Activated CD4-positive, alpha-beta T cell treated with anti-CD3 and anti-CD28 coated beads, Interleukin-2, amount 10 ng/mL, durations not matched to agents 24 days and 14 days (primary cell): Measurements from ENCODE around the gene PLCL1. TPM values are rescaled to one million over a fixed set of nuclear protein-coding genes. Genes with fewer than 3 reads are reported as not detected.

Source experiments
- DNase-seq: peaks from one replicate; pipeline ENCODE4 v3.0.0; 2022
- H3K27ac Mint-ChIP-seq: one replicate; pipeline ENCODE4 v1.8.0; 2022; ENCODE audit warnings: mild to moderate bottlenecking, mixed read lengths
- H3K27me3 Mint-ChIP-seq: one replicate; pipeline ENCODE4 v1.8.0; 2022; ENCODE audit warnings: mixed read lengths
- H3K36me3 Mint-ChIP-seq: one replicate; pipeline ENCODE4 v1.8.0; 2022; ENCODE audit warnings: low read depth, mild to moderate bottlenecking, mixed read lengths
- H3K4me1 Mint-ChIP-seq: one replicate; pipeline ENCODE4 v1.8.0; 2021; ENCODE audit warnings: mixed read lengths
- H3K4me3 Mint-ChIP-seq: one replicate; pipeline ENCODE4 v1.8.0; 2022; ENCODE audit warnings: mild to moderate bottlenecking, moderate library complexity, mixed read lengths
- H3K9me3 Mint-ChIP-seq: one replicate; pipeline ENCODE4 v1.8.0; 2021; ENCODE audit warnings: mixed read lengths
- intact Hi-C: fragments of 100-400 bp; cut with micrococcal nuclease; formaldehyde crosslinking; loops from one replicate; pipeline ENCODE4 v1.15.1; 2023
- total RNA-seq: library from RNA; stranded (reverse); gene quantifications from 2 replicates; pipeline ENCODE4 v1.2.3, GENCODE V29; 2022

The PLCL1 gene
- total RNA-seq, 1 donor from 2014 or later, result 0.63 TPM

DNA sequence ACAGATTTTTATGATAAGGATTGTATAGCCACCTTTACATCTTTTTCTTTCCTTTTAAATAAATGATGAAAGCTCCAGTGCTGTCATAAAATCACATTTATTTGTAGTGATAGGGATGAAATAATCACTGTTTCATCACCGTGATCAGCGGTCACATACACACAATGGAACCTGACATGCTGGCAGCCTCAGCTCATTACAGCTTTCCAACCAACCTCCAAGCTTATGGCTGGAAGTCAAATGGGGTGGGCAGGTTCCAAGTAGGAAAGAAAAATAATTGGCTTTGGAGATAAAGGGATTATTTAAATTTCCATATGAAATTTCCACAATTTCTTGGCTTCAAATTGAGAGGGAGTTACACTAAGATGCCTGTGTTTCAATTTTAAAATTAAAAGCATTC lies 251.3 kb downstream of the PLCL1 start:
- no peaks in the 10 kb centered on the region for H3K9me3 Mint-ChIP-seq
- H3K27me3 Mint-ChIP-seq, result no peaks in the 10 kb centered on the region
- intact Hi-C loops, result no loop called here
- H3K4me1 Mint-ChIP-seq, result no peaks in the 10 kb centered on the region
- H3K36me3 Mint-ChIP-seq, result no peaks in the 10 kb centered on the region
- no peak for DNase-seq
- H3K27ac Mint-ChIP-seq, result no peak overlapping the region
- H3K4me3 Mint-ChIP-seq, result no peak overlapping the region

DNA sequence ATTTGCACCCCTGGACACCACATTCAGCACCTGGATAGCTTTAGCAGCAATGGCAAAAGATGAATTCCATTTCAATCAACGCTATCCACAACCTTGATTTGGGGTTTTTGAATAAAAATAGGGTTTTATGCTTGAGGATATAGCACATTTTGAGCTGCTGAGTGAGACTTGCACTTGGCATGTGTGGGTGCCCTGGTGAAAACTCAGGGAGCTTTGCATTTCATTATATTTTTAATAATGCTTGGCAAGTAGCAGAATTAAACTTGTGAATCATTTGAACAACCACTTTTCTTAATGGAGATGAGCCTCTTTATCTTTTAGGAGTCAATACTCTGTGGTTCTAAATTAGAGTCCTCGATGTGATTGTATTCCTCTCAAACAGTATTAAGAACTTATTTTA lies 252.4 kb downstream of the PLCL1 start:
- H3K4me1 Mint-ChIP-seq, result no peaks in the 10 kb centered on the region
- H3K4me3 Mint-ChIP-seq, result no peak overlapping the region
- H3K9me3 Mint-ChIP-seq, result no peaks in the 10 kb centered on the region
- intact Hi-C loops, result no loop called here
- no peaks in the 10 kb centered on the region for H3K27me3 Mint-ChIP-seq
- no peaks in the 10 kb centered on the region for H3K36me3 Mint-ChIP-seq
- DNase-seq, result no peak
- H3K27ac Mint-ChIP-seq, result no peak overlapping the region

DNA sequence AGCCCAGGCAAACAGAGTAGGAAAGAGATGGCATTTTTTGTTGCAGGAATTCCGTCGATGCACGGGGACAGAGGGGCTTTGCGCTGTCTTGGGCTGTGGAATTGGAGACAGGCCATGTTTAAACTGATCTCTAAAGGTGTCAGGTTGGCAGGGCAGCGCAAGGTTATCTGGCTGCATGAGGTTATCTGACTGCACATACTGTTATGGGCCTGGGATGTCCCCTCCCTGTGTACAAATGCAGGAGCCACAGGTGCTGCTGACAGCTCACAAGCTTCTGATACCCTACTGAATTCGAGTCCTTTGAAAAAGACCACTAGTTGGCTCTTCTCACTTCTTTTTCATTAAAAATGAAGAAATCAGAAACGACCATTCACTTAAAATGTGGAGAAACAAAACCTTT lies 255.4 kb downstream of the PLCL1 start:
- H3K4me1 Mint-ChIP-seq, result no peaks in the 10 kb centered on the region
- intact Hi-C loops, result no loop called here
- no peaks in the 10 kb centered on the region for H3K36me3 Mint-ChIP-seq
- no peaks in the 10 kb centered on the region for H3K9me3 Mint-ChIP-seq
- no peaks in the 10 kb centered on the region for H3K27me3 Mint-ChIP-seq
- no peak overlapping the region for H3K27ac Mint-ChIP-seq
- DNase-seq, result no peak
- no peak overlapping the region for H3K4me3 Mint-ChIP-seq

DNA sequence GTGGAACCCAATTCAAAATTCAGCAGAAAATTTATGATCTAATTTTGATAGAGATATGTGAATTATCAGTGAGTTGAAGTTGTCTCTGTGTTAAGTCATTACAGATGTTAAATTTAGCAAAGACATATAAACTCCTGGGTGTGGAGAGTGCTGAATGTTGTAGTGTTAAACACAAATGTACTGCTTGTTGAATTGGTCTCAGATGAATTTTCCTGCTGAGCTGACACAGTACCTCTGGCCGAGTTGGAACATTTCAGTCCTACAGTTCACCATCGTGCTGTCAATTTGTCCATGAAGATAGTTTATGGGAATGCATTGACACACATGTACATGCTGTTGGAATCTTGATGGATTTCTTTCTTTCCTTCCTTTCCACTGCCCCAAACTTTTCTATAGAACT lies 255.9 kb downstream of the PLCL1 start:
- intact Hi-C loops, result no loop called here
- no peak overlapping the region for H3K27ac Mint-ChIP-seq
- H3K9me3 Mint-ChIP-seq, result no peaks in the 10 kb centered on the region
- no peak overlapping the region for H3K4me3 Mint-ChIP-seq
- DNase-seq, result no peak
- no peaks in the 10 kb centered on the region for H3K36me3 Mint-ChIP-seq
- H3K27me3 Mint-ChIP-seq, result no peaks in the 10 kb centered on the region
- H3K4me1 Mint-ChIP-seq, result no peaks in the 10 kb centered on the region

DNA sequence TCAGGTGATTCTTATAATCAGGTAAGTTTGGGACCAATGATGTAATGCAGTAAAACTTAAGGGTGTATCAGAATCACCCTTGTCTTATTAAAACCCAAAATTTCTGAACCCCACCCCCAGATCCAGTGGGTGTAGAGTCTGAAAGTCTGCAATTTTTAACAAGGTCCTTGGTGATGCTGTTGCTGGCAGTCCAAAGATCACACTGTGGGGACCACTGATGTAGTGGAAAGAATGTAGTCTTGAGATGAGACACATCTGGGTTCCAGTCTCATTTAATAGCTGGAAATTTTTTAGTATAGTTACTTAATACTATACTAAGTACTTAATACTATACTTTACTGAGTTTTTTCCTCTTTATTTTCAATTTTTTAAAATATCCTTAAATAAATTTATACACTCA lies 258.4 kb downstream of the PLCL1 start:
- intact Hi-C loops, result no loop called here
- H3K4me1 Mint-ChIP-seq, result no peaks in the 10 kb centered on the region
- no peak overlapping the region for H3K4me3 Mint-ChIP-seq
- no peaks in the 10 kb centered on the region for H3K9me3 Mint-ChIP-seq
- no peaks in the 10 kb centered on the region for H3K36me3 Mint-ChIP-seq
- no peak for DNase-seq
- H3K27ac Mint-ChIP-seq, result no peak overlapping the region
- peaks cover 1% of the 10 kb centered on the region for H3K27me3 Mint-ChIP-seq

DNA sequence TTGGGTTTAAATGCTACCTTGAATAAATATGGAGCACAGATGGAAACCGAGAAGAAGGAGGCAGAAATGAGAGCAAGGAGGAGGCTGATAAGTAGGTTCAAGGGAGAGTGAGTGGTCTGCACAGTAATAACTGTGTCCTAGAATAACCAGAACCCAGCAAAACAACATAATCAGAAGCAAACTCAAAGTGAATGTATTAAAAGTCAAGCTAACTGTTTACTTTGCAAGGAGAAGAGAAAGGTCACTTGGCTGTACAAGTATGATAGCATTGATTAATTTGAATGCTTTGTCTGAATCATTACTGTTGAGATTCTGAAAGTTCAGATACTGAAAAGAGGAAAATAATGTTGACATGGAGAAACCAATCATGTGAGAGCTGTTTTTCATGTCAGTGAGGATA lies 258.8 kb downstream of the PLCL1 start:
- Mint-ChIP-seq H3K4me3 (no peak overlapping the region), H3K27me3 (peaks cover 1% of the 10 kb centered on the region), H3K4me1 (no peaks in the 10 kb centered on the region), H3K27ac (no peak overlapping the region), H3K36me3 (no peaks in the 10 kb centered on the region), H3K9me3 (no peaks in the 10 kb centered on the region)
- DNase-seq, result no peak
- intact Hi-C loops, result no loop called here

DNA sequence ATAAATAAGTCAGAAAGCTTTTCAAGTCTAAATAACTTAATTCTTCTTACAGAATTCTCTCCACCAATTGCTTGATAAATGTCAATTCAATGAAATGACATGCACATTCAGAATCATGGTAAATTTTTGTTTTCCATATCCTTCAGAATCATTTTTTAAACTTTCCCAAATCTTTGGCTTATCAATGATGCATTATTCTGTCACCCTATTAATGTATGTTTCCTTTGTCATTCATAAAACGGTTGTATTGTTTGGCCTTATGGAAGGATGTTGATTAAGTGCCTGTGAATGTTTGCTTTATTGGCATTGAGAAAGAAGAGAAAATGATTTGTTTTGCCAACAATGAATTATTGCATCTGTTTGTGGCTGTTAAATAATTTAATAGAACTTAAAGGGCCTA lies 260.9 kb downstream of the PLCL1 start:
- H3K36me3 Mint-ChIP-seq, result no peaks in the 10 kb centered on the region
- H3K27ac Mint-ChIP-seq, result no peak overlapping the region
- no peaks in the 10 kb centered on the region for H3K4me1 Mint-ChIP-seq
- no peak for DNase-seq
- no peaks in the 10 kb centered on the region for H3K9me3 Mint-ChIP-seq
- H3K27me3 Mint-ChIP-seq, result peaks cover 1% of the 10 kb centered on the region
- intact Hi-C loops, result no loop called here
- no peak overlapping the region for H3K4me3 Mint-ChIP-seq

DNA sequence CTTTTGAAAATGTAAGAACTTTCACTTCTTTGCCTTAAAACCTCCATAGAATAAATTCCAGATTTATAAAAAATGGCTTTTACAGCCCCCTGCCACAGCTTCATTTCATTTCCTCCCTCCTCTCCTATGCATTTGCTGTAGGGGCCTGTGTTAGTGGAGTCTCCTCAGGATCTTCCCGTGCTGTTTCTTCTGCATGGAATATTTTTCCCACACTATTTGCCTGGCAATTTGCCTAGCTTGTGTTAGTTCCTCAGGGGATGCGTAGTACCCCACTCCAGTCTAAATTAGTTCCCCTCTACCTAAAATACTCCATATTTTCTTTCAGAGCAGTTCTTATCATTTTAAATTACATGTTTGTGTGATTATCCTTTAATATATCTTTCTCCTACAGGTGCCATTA lies 262.2 kb downstream of the PLCL1 start:
- H3K4me3 Mint-ChIP-seq, result no peak overlapping the region
- no peak for DNase-seq
- intact Hi-C loops, result no loop called here
- no peaks in the 10 kb centered on the region for H3K9me3 Mint-ChIP-seq
- H3K27me3 Mint-ChIP-seq, result peaks cover 1% of the 10 kb centered on the region
- no peaks in the 10 kb centered on the region for H3K36me3 Mint-ChIP-seq
- H3K27ac Mint-ChIP-seq, result no peak overlapping the region
- no peaks in the 10 kb centered on the region for H3K4me1 Mint-ChIP-seq

DNA sequence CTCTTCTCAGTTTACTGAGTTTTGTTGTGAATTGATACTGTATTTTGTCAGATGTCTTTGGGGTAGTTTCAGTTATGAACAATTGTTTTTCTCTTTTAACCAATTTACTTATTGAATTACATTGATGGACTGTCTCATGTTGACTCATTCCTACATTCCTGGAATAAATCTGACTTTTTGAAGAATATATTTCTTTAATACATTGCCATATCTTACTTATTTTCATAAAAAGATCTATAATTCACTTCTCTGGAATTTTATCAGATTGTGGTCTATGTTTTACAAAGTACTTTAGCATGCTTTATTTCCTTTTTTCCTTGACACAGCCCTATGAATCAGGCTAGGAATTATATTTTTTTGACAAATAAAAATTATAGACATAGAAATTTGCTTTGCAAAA lies 268.3 kb downstream of the PLCL1 start:
- Mint-ChIP-seq H3K27me3 (no peaks in the 10 kb centered on the region), H3K9me3 (no peaks in the 10 kb centered on the region), H3K4me1 (peaks cover 2% of the 10 kb centered on the region), H3K27ac (no peak overlapping the region), H3K4me3 (no peak overlapping the region), H3K36me3 (no peaks in the 10 kb centered on the region)
- intact Hi-C loops, result no loop called here
- no peak for DNase-seq

DNA sequence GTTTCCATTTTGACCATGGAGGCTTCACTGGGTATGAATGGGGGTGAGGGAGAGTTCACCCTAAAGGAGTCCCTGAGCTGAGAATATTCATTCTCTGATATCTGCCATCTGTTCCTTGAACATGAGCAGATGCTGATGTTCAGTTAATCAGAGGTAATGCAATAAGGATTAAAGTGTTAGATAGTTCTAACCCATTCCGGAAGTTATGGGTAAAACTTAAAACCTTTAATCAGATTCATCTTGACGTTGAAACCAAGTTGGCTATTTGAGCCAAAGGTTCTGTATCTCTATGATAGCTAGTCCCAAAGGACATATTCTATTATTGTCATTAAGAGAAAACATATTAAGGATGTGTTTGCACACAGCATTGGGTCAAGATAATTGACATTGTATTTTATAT lies 268.9 kb downstream of the PLCL1 start:
- no peak overlapping the region for H3K27ac Mint-ChIP-seq
- peaks cover 2% of the 10 kb centered on the region for H3K4me1 Mint-ChIP-seq
- no peaks in the 10 kb centered on the region for H3K27me3 Mint-ChIP-seq
- no peak for DNase-seq
- H3K4me3 Mint-ChIP-seq, result no peak overlapping the region
- no peaks in the 10 kb centered on the region for H3K36me3 Mint-ChIP-seq
- intact Hi-C loops, result no loop called here
- H3K9me3 Mint-ChIP-seq, result no peaks in the 10 kb centered on the region

DNA sequence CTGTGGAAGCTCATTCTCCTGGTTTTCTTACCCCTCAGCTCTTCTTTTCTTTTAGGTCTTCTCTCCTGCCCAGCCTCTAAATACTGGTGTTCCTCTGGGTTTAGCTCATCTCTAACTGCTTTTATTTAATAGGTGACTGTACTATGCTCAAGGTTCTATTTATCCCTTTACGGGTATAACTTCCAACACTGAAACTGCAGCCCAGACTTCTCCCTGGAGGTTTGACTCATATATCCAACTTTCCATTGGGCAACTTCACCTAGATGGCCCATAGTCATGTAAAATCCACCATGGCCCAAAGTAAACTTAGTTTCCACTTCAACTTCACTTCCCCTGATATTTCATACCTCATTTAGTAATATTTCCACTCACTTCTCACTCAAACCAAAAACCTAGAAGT lies 273.1 kb downstream of the PLCL1 start:
- H3K4me3 Mint-ChIP-seq, result no peak overlapping the region
- H3K36me3 Mint-ChIP-seq, result no peaks in the 10 kb centered on the region
- no peak for DNase-seq
- H3K27ac Mint-ChIP-seq, result no peak overlapping the region
- H3K27me3 Mint-ChIP-seq, result no peaks in the 10 kb centered on the region
- no peaks in the 10 kb centered on the region for H3K9me3 Mint-ChIP-seq
- intact Hi-C loops, result no loop called here
- H3K4me1 Mint-ChIP-seq, result peaks cover under 1% of the 10 kb centered on the region

DNA sequence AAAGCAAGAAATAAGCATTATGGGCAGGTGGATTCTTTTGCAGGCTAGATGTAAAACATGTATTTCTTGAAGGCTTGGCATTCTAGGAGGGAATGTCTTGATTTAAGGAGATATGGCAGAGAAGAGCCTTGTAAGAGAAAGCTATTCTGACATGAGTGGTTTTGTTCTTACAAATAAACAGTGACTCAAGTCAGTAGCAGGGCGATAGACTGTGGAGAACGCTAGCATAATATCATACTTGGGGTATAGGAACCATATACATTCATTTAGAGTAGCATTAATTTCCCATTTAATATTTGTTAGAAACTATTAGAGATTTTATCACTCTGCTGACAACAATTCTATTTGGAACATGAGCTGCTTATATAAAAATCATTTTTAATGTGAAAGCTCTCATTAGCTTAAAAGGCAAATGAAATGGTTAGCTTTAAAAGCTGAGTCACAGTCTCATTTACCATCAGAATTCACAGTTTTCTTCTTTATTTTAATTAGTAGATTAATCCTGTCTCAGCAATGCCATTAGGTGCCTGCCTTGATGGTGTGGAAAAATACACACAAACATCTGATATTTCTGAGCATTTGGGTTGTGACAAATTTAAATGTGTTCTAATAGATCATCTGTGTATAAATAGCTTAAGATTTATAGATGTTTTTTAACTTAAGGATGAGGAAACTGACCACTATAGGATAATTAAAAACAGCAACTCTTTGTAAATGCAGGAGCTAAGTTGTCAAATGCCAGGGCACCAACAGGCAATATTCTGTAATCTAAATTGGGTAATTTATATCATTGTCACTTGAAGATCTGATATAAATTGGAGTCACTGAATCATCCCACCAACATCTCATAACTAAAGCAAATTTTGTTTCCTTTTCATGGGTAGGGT lies 276.7 kb downstream of the PLCL1 start:
- no peak overlapping the region for H3K4me3 Mint-ChIP-seq
- H3K9me3 Mint-ChIP-seq, result no peaks in the 10 kb centered on the region
- H3K36me3 Mint-ChIP-seq, result no peaks in the 10 kb centered on the region
- no peaks in the 10 kb centered on the region for H3K4me1 Mint-ChIP-seq
- DNase-seq, result no peak
- H3K27me3 Mint-ChIP-seq, result no peaks in the 10 kb centered on the region
- intact Hi-C loops, result no loop called here
- no peak overlapping the region for H3K27ac Mint-ChIP-seq

DNA sequence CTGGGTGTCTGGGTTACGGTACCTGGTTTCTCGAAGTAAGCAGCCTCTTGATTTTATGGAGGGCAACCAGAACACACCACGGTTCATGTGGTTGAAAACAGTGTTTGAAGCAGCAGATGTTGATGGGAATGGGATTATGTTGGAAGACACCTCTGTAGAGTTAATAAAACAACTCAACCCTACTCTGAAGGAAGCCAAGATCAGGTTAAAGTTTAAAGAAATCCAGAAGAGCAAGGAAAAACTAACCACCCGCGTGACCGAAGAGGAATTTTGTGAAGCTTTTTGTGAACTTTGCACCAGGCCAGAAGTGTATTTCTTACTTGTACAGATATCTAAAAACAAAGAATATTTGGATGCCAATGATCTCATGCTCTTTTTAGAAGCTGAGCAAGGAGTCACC lies 279.8 kb downstream of the PLCL1 start:
- intact Hi-C loops, result no loop called here
- Mint-ChIP-seq H3K27me3 (no peaks in the 10 kb centered on the region), H3K36me3 (no peaks in the 10 kb centered on the region), H3K27ac (no peak overlapping the region), H3K4me1 (no peaks in the 10 kb centered on the region), H3K9me3 (no peaks in the 10 kb centered on the region), H3K4me3 (no peak overlapping the region)
- no peak for DNase-seq

DNA sequence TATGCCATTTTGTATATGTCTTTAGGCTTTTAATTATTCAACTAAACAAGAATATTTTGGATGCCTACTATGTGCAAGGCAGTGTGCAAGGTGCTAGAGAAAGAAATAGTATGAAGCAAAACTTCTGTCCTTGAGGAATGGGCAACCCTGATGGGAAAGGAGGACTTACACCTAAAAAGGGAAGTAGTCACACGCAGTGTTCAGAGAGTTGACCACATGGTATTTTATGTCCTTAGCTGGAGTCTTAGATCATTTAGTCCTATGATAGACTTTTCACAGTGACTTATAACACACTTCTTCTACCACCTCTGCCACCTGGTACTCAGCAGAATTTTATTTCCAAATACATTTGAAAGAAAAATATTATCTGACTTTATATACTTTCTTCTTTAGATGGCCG lies 291.6 kb downstream of the PLCL1 start:
- no peaks in the 10 kb centered on the region for H3K9me3 Mint-ChIP-seq
- DNase-seq, result no peak
- no peaks in the 10 kb centered on the region for H3K36me3 Mint-ChIP-seq
- peaks cover 2% of the 10 kb centered on the region for H3K4me1 Mint-ChIP-seq
- intact Hi-C loops, result no loop called here
- H3K27ac Mint-ChIP-seq, result no peak overlapping the region
- H3K27me3 Mint-ChIP-seq, result no peaks in the 10 kb centered on the region
- H3K4me3 Mint-ChIP-seq, result no peak overlapping the region

DNA sequence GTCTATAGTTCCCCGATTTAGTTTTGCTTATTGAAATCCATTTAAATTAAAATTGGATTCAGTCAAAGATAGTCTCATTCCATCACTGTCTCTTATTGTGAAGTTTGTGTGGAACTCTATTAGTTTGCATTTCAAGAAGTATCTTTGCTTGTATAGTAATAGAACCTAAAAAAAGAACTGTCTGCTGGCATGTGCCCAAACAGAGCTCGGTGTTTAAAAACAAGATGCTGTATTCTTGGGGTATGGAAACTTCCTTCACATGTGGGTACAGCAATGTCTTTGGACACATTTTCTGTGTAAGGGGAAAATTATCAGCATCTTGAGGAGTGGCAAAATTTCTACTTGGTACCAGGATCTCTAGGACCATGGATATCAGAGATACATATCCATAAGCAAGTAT lies 292.6 kb downstream of the PLCL1 start:
- intact Hi-C loops, result no loop called here
- H3K4me1 Mint-ChIP-seq, result peaks cover 2% of the 10 kb centered on the region
- no peak overlapping the region for H3K27ac Mint-ChIP-seq
- H3K36me3 Mint-ChIP-seq, result no peaks in the 10 kb centered on the region
- no peak overlapping the region for H3K4me3 Mint-ChIP-seq
- no peak for DNase-seq
- no peaks in the 10 kb centered on the region for H3K9me3 Mint-ChIP-seq
- no peaks in the 10 kb centered on the region for H3K27me3 Mint-ChIP-seq
